Right hindlimb (tissue), 1 donor: ENCODE data around the gene TPSAB1.

Experiments
- DNase-seq: peaks from one replicate; pipeline ENCODE4 v3.0.0-alpha.2; 2018

Gene TPSAB1

GRCh38 chr16:1211451-1212268 is 28.8 kb upstream of the TPSAB1 start:
- no peak for DNase-seq

GRCh38 chr16:1212616-1213194 is 27.8 kb upstream of the TPSAB1 start:
- no peak for DNase-seq

- DNase-seq, result no peak
Measured at GRCh38 chr16:1213231-1213630, 27.3 kb upstream of the TPSAB1 start.

GRCh38 chr16:1213796-1214372 is 26.6 kb upstream of the TPSAB1 start:
- no peak for DNase-seq

GRCh38 chr16:1214719-1215118 is 25.8 kb upstream of the TPSAB1 start:
- DNase-seq, result no peak

GRCh38 chr16:1215574-1216295 is 24.8 kb upstream of the TPSAB1 start:
- no peak for DNase-seq

- DNase-seq, result no peak
Measured at GRCh38 chr16:1216296-1216619, 24.2 kb upstream of the TPSAB1 start.

GRCh38 chr16:1216681-1217400 is 23.7 kb upstream of the TPSAB1 start:
- no peak for DNase-seq

GRCh38 chr16:1217526-1217925 is 23.0 kb upstream of the TPSAB1 start:
- no peak for DNase-seq

- no peak for DNase-seq
Measured at GRCh38 chr16:1218061-1218929, 22.2 kb upstream of the TPSAB1 start.

GRCh38 chr16:1218930-1219611 is 21.4 kb upstream of the TPSAB1 start:
- no peak for DNase-seq

GRCh38 chr16:1220098-1220728 is 20.3 kb upstream of the TPSAB1 start:
- DNase-seq, result no peak

GRCh38 chr16:1220841-1221627 is 19.5 kb upstream of the TPSAB1 start:
- DNase-seq, result no peak

GRCh38 chr16:1221628-1222552 is 18.6 kb upstream of the TPSAB1 start:
- DNase-seq, result no peak

GRCh38 chr16:1222553-1223354 is 17.8 kb upstream of the TPSAB1 start:
- no peak for DNase-seq

GRCh38 chr16:1223355-1224214 is 16.9 kb upstream of the TPSAB1 start:
- no peak for DNase-seq

GRCh38 chr16:1224558-1224957 is 15.9 kb upstream of the TPSAB1 start:
- no peak for DNase-seq
